OCI-LY7 (cell line): Measurements from ENCODE around the gene CMKLR1. TPM values are rescaled to one million over a fixed set of nuclear protein-coding genes. Genes with fewer than 3 reads are reported as not detected.

Experiments used
- BruUV-seq: library from RNA; stranded (reverse); fragments of 400-500 nt; replicated peaks from 2 replicates; lab custom pipeline; 2021; lab: Mats Ljungman, UMichigan
- CTCF ChIA-PET: fragments of 300-600 bp; sonication (Branson Sonifier 250); formaldehyde crosslinking; loops from one replicate; lab custom pipeline; 2022; ENCODE audit warnings: antibody characterized with exemption; ENCODE audit not compliant: unreplicated experiment; lab: Charles Lee
- POLR2A ChIA-PET: fragments of 300-600 bp; sonication (Branson Sonifier 250); formaldehyde crosslinking; loops from one replicate; lab custom pipeline; 2022; ENCODE audit warnings: antibody characterized with exemption; lab: Charles Lee
- DNase-seq: peaks from one replicate; pipeline ENCODE4 v3.0.0-alpha.2; 2015; ENCODE audit warnings: low spot score
- H2AFZ ChIP-seq: fragments of 200-600 bp; sonication (generic), shearing (Covaris generic); 2 replicates; pipeline ENCODE4 v1.6.1; 2014; ENCODE audit warnings: mild to moderate bottlenecking, antibody characterized with exemption, low read length, moderate library complexity
- H3K27ac ChIP-seq: fragments of 200-600 bp; sonication (generic); 2 replicates; pipeline ENCODE4 v1.5.1; 2014; ENCODE audit warnings: mixed run types, low read depth, mild to moderate bottlenecking, moderate library complexity, low read length, inconsistent platforms; ENCODE audit not compliant: poor library complexity, severe bottlenecking
- H3K36me3 ChIP-seq: fragments of 200-600 bp; sonication (generic); 2 replicates; pipeline ENCODE4 v1.6.1; 2014; ENCODE audit warnings: mild to moderate bottlenecking, antibody characterized with exemption, low read length, moderate library complexity, mixed read lengths; ENCODE audit not compliant: insufficient read depth
- H3K4me1 ChIP-seq: fragments of 200-600 bp; sonication (generic); 2 replicates; pipeline ENCODE4 v1.5.1; 2014; ENCODE audit warnings: mild to moderate bottlenecking, low read length; ENCODE audit not compliant: insufficient read depth, poor library complexity, severe bottlenecking
- H3K4me2 ChIP-seq: fragments of 200-600 bp; sonication (generic); 2 replicates; pipeline ENCODE4 v1.6.1; 2014; ENCODE audit warnings: mild to moderate bottlenecking, low read length
- H3K4me3 ChIP-seq: fragments of 200-600 bp; sonication (generic); 2 replicates; pipeline ENCODE4 v1.5.1; 2014; ENCODE audit warnings: mild to moderate bottlenecking, low read depth, low read length; ENCODE audit not compliant: poor library complexity, severe bottlenecking
- H3K79me2 ChIP-seq: fragments of 200-600 bp; sonication (generic); 2 replicates; pipeline ENCODE4 v1.6.1; 2016; ENCODE audit warnings: low read depth, mild to moderate bottlenecking, low read length, moderate library complexity, mixed read lengths; ENCODE audit not compliant: insufficient read depth
- H3K9me2 ChIP-seq: fragments of 200-600 bp; sonication (generic); 2 replicates; pipeline ENCODE4 v1.6.1; 2016; ENCODE audit warnings: mild to moderate bottlenecking, low read length, mixed read lengths; ENCODE audit not compliant: insufficient read depth
- H3K9me3 ChIP-seq: fragments of 200-600 bp; sonication (generic); 2 replicates; pipeline ENCODE4 v1.6.1; 2014; ENCODE audit warnings: mild to moderate bottlenecking, mixed run types, low read length, mixed read lengths
- H4K20me1 ChIP-seq: fragments of 200-600 bp; sonication (generic); 2 replicates; pipeline ENCODE4 v1.6.1; 2014; ENCODE audit warnings: mild to moderate bottlenecking, antibody characterized with exemption, low read length, moderate library complexity, mixed read lengths; ENCODE audit not compliant: insufficient read depth
- EZH2phosphoT487 ChIP-seq: fragments of 200-600 bp; sonication (generic); IDR thresholded peaks from 2 replicates; pipeline ENCODE4 v1.6.1; 2018; ENCODE audit warnings: low read depth, borderline replicate concordance, mild to moderate bottlenecking, mixed run types, antibody characterized with exemption, low read length, moderate library complexity, mixed read lengths
- intact Hi-C: fragments of 100-400 bp; cut with micrococcal nuclease; formaldehyde crosslinking; loops from one replicate; pipeline ENCODE4 v1.10.0; 2022; ENCODE audit not compliant: unreplicated experiment
- total RNA-seq, 2 experiments: library from RNA; depleted of rRNA in 1 of 2; stranded (reverse); fragments of >200 nt in 1 of 2; shearing (Covaris generic) in 1 of 2; gene quantifications; 2 replicates each; pipeline ENCODE4 v1.2.3, GENCODE V29; 2014 to 2022
- TF ChIP-seq, protein P1 (sequence below): fragments of 200-600 bp; sonication (generic); conservative IDR thresholded peaks from 2 replicates; pipeline ENCODE4 v1.5.1; 2014; ENCODE audit warnings: mild to moderate bottlenecking, antibody characterized with exemption, low read length, moderate library complexity, mixed read lengths

The CMKLR1 gene
- total RNA-seq, 2 experiments from 2014 or later, result not detected

DNA sequence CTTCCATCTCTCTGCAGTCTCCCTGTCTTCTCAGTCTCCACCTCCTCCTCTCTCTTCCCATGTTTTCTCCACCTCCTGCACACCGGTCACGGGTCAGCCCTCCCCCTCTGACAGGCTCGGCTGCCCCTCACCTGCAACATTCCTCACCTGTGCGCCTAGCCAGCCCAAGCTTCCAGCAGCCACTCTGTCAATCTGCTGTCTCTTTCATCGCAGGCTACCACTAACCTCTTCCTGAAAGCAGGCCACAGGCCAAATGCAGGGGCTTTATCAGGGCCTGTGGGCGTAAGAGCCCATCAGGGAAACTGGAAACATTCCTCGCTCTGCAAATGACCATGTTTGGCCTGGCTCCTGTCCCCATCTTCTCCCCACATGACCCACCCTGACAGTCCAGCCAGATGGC lies 34.5 kb downstream of the CMKLR1 start:
- no peak overlapping the region for H3K4me3 ChIP-seq
- no peaks in the 10 kb centered on the region for H3K9me3 ChIP-seq
- no peak overlapping the region for H3K4me2 ChIP-seq
- no peaks in the 10 kb centered on the region for H3K79me2 ChIP-seq
- TF ChIP-seq, protein P1, sequence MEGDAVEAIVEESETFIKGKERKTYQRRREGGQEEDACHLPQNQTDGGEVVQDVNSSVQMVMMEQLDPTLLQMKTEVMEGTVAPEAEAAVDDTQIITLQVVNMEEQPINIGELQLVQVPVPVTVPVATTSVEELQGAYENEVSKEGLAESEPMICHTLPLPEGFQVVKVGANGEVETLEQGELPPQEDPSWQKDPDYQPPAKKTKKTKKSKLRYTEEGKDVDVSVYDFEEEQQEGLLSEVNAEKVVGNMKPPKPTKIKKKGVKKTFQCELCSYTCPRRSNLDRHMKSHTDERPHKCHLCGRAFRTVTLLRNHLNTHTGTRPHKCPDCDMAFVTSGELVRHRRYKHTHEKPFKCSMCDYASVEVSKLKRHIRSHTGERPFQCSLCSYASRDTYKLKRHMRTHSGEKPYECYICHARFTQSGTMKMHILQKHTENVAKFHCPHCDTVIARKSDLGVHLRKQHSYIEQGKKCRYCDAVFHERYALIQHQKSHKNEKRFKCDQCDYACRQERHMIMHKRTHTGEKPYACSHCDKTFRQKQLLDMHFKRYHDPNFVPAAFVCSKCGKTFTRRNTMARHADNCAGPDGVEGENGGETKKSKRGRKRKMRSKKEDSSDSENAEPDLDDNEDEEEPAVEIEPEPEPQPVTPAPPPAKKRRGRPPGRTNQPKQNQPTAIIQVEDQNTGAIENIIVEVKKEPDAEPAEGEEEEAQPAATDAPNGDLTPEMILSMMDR, result no peak
- no peak for TF ChIP-seq EZH2phosphoT487
- POLR2A ChIA-PET, result no interaction called here
- CTCF ChIA-PET, result no interaction called here
- intact Hi-C loops, result no loop called here
- H3K4me1 ChIP-seq, result no peaks in the 10 kb centered on the region
- no peaks in the 10 kb centered on the region for H4K20me1 ChIP-seq
- no TSS peak for BruUV-seq
- H2AFZ ChIP-seq, result no peak overlapping the region
- H3K9me2 ChIP-seq, result no peaks in the 10 kb centered on the region
- no peak for DNase-seq
- H3K36me3 ChIP-seq, result no peaks in the 10 kb centered on the region
- no peak overlapping the region for H3K27ac ChIP-seq

DNA sequence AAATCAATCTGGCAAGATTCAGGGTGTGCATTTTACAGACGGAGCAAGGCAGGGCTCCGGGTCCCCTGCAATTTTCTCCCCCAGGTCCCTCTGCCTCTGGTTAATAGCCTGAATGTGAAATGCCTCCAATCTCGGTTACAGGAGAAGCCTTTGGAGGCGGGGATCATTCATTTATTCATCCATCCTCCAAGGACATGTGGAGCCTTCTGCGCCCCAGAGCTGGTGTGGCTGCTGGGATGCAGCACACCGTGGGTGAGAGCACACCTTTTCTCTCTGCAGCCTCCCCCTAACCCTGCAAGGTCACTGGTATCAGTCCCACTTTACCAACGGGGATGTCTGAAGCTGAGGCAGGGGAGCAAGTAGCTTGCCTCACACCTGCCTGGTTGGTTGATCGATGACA lies 35.4 kb downstream of the CMKLR1 start:
- no peaks in the 10 kb centered on the region for H3K4me1 ChIP-seq
- H3K27ac ChIP-seq, result no peak overlapping the region

More for the DNA sequence above, 35.4 kb downstream of the CMKLR1 start:
- Histone ChIP-seq H3K4me2 (no peak overlapping the region), H3K9me2 (no peaks in the 10 kb centered on the region), H4K20me1 (no peaks in the 10 kb centered on the region), H3K4me3 (no peak overlapping the region), H3K79me2 (no peaks in the 10 kb centered on the region), H3K9me3 (no peaks in the 10 kb centered on the region), H2AFZ (no peak overlapping the region), H3K36me3 (no peaks in the 10 kb centered on the region)
- POLR2A ChIA-PET, result no interaction called here
- BruUV-seq, result no TSS peak
- TF ChIP-seq, protein P1, result no peak
- no peak for TF ChIP-seq EZH2phosphoT487
- CTCF ChIA-PET, result no interaction called here
- intact Hi-C loops, result no loop called here
- DNase-seq, result no peak
